OCI-LY1 (cell line): ENCODE data around the gene SIK3.

Source experiments
- H2AFZ ChIP-seq: fragments of 200-600 bp; sonication (generic), shearing (Covaris generic); 2 replicates; pipeline ENCODE4 v1.6.0; 2014; ENCODE audit warnings: antibody characterized with exemption, mild to moderate bottlenecking, low read length
- H3F3A ChIP-seq: fragments of 200-600 bp; sonication (generic), shearing (Covaris generic); 2 replicates; pipeline ENCODE4 v1.6.0; 2014; ENCODE audit warnings: mild to moderate bottlenecking, antibody characterized with exemption, low read length, moderate library complexity; ENCODE audit not compliant: insufficient read depth
- H3K27ac ChIP-seq: fragments of 200-600 bp; sonication (generic); 2 replicates; pipeline ENCODE4 v1.5.1; 2014; ENCODE audit warnings: low read length, mixed run types, mild to moderate bottlenecking, low read depth; ENCODE audit not compliant: poor library complexity, severe bottlenecking
- H3K27me3 ChIP-seq: fragments of 200-600 bp; sonication (generic); 2 replicates; pipeline ENCODE4 v1.6.0; 2014; ENCODE audit warnings: antibody characterized with exemption, mild to moderate bottlenecking, low read length, moderate library complexity; ENCODE audit not compliant: insufficient read depth
- H3K36me3 ChIP-seq: fragments of 200-600 bp; sonication (generic); 2 replicates; pipeline ENCODE4 v1.6.1; 2014; ENCODE audit warnings: mild to moderate bottlenecking, antibody characterized with exemption, low read length, moderate library complexity, mixed read lengths; ENCODE audit not compliant: insufficient read depth
- H3K4me1 ChIP-seq: fragments of 200-600 bp; sonication (generic); 2 replicates; pipeline ENCODE4 v1.5.1; 2014; ENCODE audit warnings: mild to moderate bottlenecking, low read length, moderate library complexity; ENCODE audit not compliant: insufficient read depth, severe bottlenecking
- H3K4me2 ChIP-seq: fragments of 200-600 bp; sonication (generic), shearing (Covaris generic); 2 replicates; pipeline ENCODE4 v1.6.1; 2014; ENCODE audit warnings: low read length
- H3K4me3 ChIP-seq: fragments of 200-600 bp; sonication (generic); 2 replicates; pipeline ENCODE4 v1.5.1; 2014; ENCODE audit warnings: low read length, low read depth, mild to moderate bottlenecking, mixed read lengths; ENCODE audit not compliant: poor library complexity, severe bottlenecking
- H3K79me2 ChIP-seq: fragments of 200-600 bp; shearing (Covaris generic); 2 replicates; pipeline ENCODE4 v1.6.1; 2016; ENCODE audit warnings: mixed run types, low read length, mixed read lengths; ENCODE audit not compliant: insufficient read depth
- H3K9ac ChIP-seq: fragments of 200-600 bp; sonication (generic), shearing (Covaris generic); 2 replicates; pipeline ENCODE4 v1.6.1; 2014; ENCODE audit warnings: mild to moderate bottlenecking, low read length, mixed read lengths
- H3K9me2 ChIP-seq: fragments of 200-600 bp; sonication (generic), shearing (Covaris generic); 2 replicates; pipeline ENCODE4 v1.6.1; 2014; ENCODE audit warnings: low read depth, mild to moderate bottlenecking, low read length, mixed read lengths
- H3K9me3 ChIP-seq: fragments of 200-600 bp; shearing (Covaris generic); 2 replicates; pipeline ENCODE4 v1.6.1; 2014; ENCODE audit warnings: low read length, mixed read lengths
- H4K20me1 ChIP-seq: fragments of 200-600 bp; sonication (generic), shearing (Covaris generic); 2 replicates; pipeline ENCODE4 v1.6.0; 2016; ENCODE audit warnings: mild to moderate bottlenecking, low read length; ENCODE audit not compliant: insufficient read depth
- CTCF ChIP-seq: fragments of 200-600 bp; sonication (generic), shearing (Covaris generic); IDR thresholded peaks from 2 replicates; pipeline ENCODE4 v1.5.1; 2017; ENCODE audit warnings: mild to moderate bottlenecking, antibody characterized with exemption, low read length, moderate library complexity, mixed read lengths
- EZH2 ChIP-seq: fragments of 200-600 bp; sonication (generic), shearing (Covaris generic); IDR thresholded peaks from 2 replicates; pipeline ENCODE4 v1.8.0; 2017; ENCODE audit warnings: borderline replicate concordance, mixed run types, mild to moderate bottlenecking, antibody characterized with exemption, low read length, moderate library complexity, mixed read lengths

The SIK3 gene

GRCh38 chr11:116933961-116934360, 164.3 kb downstream of the SIK3 start:
- Histone ChIP-seq H3K79me2 (peaks cover 3% of the 10 kb centered on the region; the same call in 1 of the 2 replicates), H3F3A (no peaks in the 10 kb centered on the region), H3K27ac (peak overlapping the region; percentile 21), H3K27me3 (no peaks in the 10 kb centered on the region), H3K4me2 (no peak overlapping the region), H3K36me3 (peaks cover 23% of the 10 kb centered on the region), H3K9ac (no peak overlapping the region), H4K20me1 (no peaks in the 10 kb centered on the region), H3K9me2 (no peaks in the 10 kb centered on the region), H3K4me3 (no peak overlapping the region), H3K9me3 (no peaks in the 10 kb centered on the region), H3K4me1 (peaks cover 41% of the 10 kb centered on the region), H2AFZ (no peak overlapping the region)
- no peak for TF ChIP-seq CTCF
- no peak for TF ChIP-seq EZH2

GRCh38 chr11:116932181-116932580, 166.0 kb downstream of the SIK3 start:
- H3K9ac ChIP-seq: peak overlapping the region; percentile 64
- peak overlapping the region; percentile 100 for H3K27ac ChIP-seq
- H3K9me3 ChIP-seq: no peaks in the 10 kb centered on the region
- H3F3A ChIP-seq: no peaks in the 10 kb centered on the region
- peaks cover 58% of the 10 kb centered on the region for H3K4me1 ChIP-seq
- no peaks in the 10 kb centered on the region for H4K20me1 ChIP-seq
- peak overlapping the region; percentile 67 for H3K4me2 ChIP-seq
- peaks cover 3% of the 10 kb centered on the region; the same call in 1 of the 2 replicates for H3K79me2 ChIP-seq
- no peaks in the 10 kb centered on the region for H3K27me3 ChIP-seq
- peaks cover 21% of the 10 kb centered on the region for H3K36me3 ChIP-seq
- H2AFZ ChIP-seq: no peak overlapping the region
- TF ChIP-seq CTCF (no peak), EZH2 (no peak)
- peak overlapping the region; percentile 51 for H3K4me3 ChIP-seq
- no peaks in the 10 kb centered on the region for H3K9me2 ChIP-seq

GRCh38 chr11:116931206-116931953, 166.8 kb downstream of the SIK3 start:
- no peak overlapping the region for H2AFZ ChIP-seq
- H3K27ac ChIP-seq: peak overlapping the region; percentile 100
- peak overlapping the region; percentile 51 for H3K4me3 ChIP-seq
- H3K9ac ChIP-seq: peak overlapping the region; percentile 64
- no peaks in the 10 kb centered on the region for H3K9me3 ChIP-seq
- H3K4me2 ChIP-seq: peak overlapping the region; percentile 67
- H3K36me3 ChIP-seq: peaks cover 18% of the 10 kb centered on the region
- H3K4me1 ChIP-seq: peaks cover 66% of the 10 kb centered on the region
- TF ChIP-seq CTCF: no peak
- TF ChIP-seq EZH2: no peak
- H3K9me2 ChIP-seq: no peaks in the 10 kb centered on the region
- no peaks in the 10 kb centered on the region for H4K20me1 ChIP-seq
- H3K27me3 ChIP-seq: no peaks in the 10 kb centered on the region
- H3F3A ChIP-seq: no peaks in the 10 kb centered on the region
- H3K79me2 ChIP-seq: peaks cover 4% of the 10 kb centered on the region
